ENCODE data around the gene RAB30.

The RAB30 gene

DNA sequence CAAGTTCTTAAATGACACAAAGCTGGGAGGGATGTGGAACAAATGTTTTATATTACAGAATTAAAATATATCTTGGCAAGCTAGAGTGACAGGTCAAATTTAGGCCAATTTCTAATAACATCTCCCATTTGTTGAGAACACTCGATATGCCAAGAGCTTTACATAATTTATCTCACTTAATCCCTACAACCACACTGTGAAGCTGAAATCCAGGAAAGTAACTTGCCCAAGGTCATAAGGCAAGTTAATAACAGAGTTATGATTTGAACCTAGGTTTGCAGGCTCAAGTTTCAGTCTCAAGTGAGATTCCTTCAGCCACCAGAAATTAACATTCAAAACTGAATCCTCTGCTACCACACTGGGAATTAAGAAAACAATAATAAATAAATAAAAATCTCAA lies 38.3 kb downstream of the RAB30 start:
- no peaks in the 10 kb centered on the region for H3K9me3 ChIP-seq (ENCODE audit: insufficient read depth, low read length)
- TF ChIP-seq EZH2phosphoT487 (conservative IDR thresholded peaks at IDR 0.05; ENCODE audit: low read length), result no peak
- TF ChIP-seq, protein P1, sequence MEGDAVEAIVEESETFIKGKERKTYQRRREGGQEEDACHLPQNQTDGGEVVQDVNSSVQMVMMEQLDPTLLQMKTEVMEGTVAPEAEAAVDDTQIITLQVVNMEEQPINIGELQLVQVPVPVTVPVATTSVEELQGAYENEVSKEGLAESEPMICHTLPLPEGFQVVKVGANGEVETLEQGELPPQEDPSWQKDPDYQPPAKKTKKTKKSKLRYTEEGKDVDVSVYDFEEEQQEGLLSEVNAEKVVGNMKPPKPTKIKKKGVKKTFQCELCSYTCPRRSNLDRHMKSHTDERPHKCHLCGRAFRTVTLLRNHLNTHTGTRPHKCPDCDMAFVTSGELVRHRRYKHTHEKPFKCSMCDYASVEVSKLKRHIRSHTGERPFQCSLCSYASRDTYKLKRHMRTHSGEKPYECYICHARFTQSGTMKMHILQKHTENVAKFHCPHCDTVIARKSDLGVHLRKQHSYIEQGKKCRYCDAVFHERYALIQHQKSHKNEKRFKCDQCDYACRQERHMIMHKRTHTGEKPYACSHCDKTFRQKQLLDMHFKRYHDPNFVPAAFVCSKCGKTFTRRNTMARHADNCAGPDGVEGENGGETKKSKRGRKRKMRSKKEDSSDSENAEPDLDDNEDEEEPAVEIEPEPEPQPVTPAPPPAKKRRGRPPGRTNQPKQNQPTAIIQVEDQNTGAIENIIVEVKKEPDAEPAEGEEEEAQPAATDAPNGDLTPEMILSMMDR (IDR thresholded peaks at IDR 0.05; ENCODE audit: insufficient read depth, low read length, poor library complexity, severe bottlenecking), result no peak
- no peak overlapping the region; the same call in 1 of the 2 replicates for H3K9ac ChIP-seq (ENCODE audit: low read length)
- H3K36me3 ChIP-seq (ENCODE audit: low read length), result 0 out of 2 replicates have a peak, but pooled peaks cover 4% of the 10 kb centered on the region
- H3K27me3 ChIP-seq (ENCODE audit: low read length), result no peaks in the 10 kb centered on the region
- 0 out of 2 replicates have a peak, but pooled peaks cover 3% of the 10 kb centered on the region for H4K20me1 ChIP-seq (ENCODE audit: low read depth, low read length)
- H3K79me2 ChIP-seq (ENCODE audit: insufficient read depth, low read length), result peaks cover 100% of the 10 kb centered on the region
- no peaks in the 10 kb centered on the region for H3K9me2 ChIP-seq (replicated peaks; ENCODE audit: insufficient read depth, low read length)
- no peak overlapping the region for H2AFZ ChIP-seq (ENCODE audit: low read depth, low read length, severe bottlenecking)
- peaks cover 8% of the 10 kb centered on the region; the same call in 1 of the 2 replicates for H3F3A ChIP-seq (ENCODE audit: insufficient read depth)
- H3K27ac ChIP-seq (ENCODE audit: low read depth, low read length), result peak overlapping the region; percentile 59; the same call in 1 of the 2 replicates
- no peak overlapping the region for H3K4me3 ChIP-seq (ENCODE audit: insufficient read depth, low read length, poor library complexity, severe bottlenecking)
- H3K4me2 ChIP-seq (ENCODE audit: low read depth, low read length, poor library complexity, severe bottlenecking), result peak overlapping the region; percentile 49

DNA sequence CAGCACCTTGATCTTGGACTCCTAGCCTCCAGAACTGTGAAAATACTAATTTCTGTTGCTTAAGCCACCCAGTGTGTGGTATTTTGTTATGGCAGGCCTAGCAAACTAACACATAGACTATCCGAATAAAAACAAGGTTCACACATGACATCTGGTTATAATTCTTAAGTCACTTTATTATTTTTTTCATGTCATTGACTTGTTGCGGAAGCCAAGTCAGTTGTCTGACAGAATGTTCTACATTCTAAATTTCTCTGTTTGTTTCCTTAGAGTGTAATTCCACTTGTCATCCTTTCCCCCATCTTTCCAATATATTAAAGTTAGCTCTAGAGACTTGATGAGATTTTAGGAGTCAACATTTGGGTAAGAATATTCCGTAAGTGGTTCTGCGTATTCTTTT lies 40.6 kb downstream of the RAB30 start:
- Histone ChIP-seq H3K9me3 (ENCODE audit: insufficient read depth, low read length) (no peaks in the 10 kb centered on the region), H3K9ac (ENCODE audit: low read length) (no peak overlapping the region), H3K27ac (ENCODE audit: low read depth, low read length) (no peak overlapping the region), H4K20me1 (ENCODE audit: low read depth, low read length) (0 out of 2 replicates have a peak, but pooled peaks cover 10% of the 10 kb centered on the region), H3K9me2 (replicated peaks; ENCODE audit: insufficient read depth, low read length) (no peaks in the 10 kb centered on the region), H3K36me3 (ENCODE audit: low read length) (0 out of 2 replicates have a peak, but pooled peaks cover 4% of the 10 kb centered on the region), H3K4me2 (ENCODE audit: low read depth, low read length, poor library complexity, severe bottlenecking) (no peak overlapping the region), H2AFZ (ENCODE audit: low read depth, low read length, severe bottlenecking) (no peak overlapping the region), H3F3A (ENCODE audit: insufficient read depth) (0 out of 2 replicates have a peak, but pooled peaks cover 3% of the 10 kb centered on the region), H3K79me2 (ENCODE audit: insufficient read depth, low read length) (peaks cover 100% of the 10 kb centered on the region), H3K4me3 (ENCODE audit: insufficient read depth, low read length, poor library complexity, severe bottlenecking) (no peak overlapping the region), H3K27me3 (ENCODE audit: low read length) (no peaks in the 10 kb centered on the region)
- TF ChIP-seq, protein P1 (IDR thresholded peaks at IDR 0.05; ENCODE audit: insufficient read depth, low read length, poor library complexity, severe bottlenecking), result no peak
- no peak for TF ChIP-seq EZH2phosphoT487 (conservative IDR thresholded peaks at IDR 0.05; ENCODE audit: low read length)

DNA sequence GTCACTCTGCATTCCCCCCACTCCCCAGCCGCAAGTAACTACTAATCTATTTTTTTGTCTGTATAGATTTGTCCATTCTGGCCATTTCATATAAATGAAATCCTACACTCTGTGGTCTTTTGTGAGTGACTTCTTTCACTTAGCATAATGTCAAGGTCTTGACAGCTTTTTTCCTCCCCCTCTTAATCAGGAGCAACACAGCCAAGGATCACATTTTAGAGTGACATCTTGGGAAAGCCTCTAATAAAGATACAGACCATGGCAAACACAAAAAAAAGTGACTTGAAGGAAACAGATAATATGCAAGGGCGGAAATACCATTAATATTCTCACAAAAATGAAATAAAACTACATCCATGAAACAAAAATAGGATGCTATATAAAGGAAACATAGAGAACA lies 43.9 kb downstream of the RAB30 start:
- Histone ChIP-seq H3K9me3 (ENCODE audit: insufficient read depth, low read length) (no peaks in the 10 kb centered on the region), H3K9me2 (replicated peaks; ENCODE audit: insufficient read depth, low read length) (no peaks in the 10 kb centered on the region), H3K4me3 (ENCODE audit: insufficient read depth, low read length, poor library complexity, severe bottlenecking) (no peak overlapping the region), H4K20me1 (ENCODE audit: low read depth, low read length) (0 out of 2 replicates have a peak, but pooled peaks cover 10% of the 10 kb centered on the region), H3K9ac (ENCODE audit: low read length) (peak overlapping the region; percentile 8; the same call in 1 of the 2 replicates), H3K36me3 (ENCODE audit: low read length) (0 out of 2 replicates have a peak, but pooled peaks cover 4% of the 10 kb centered on the region), H2AFZ (ENCODE audit: low read depth, low read length, severe bottlenecking) (no peak overlapping the region), H3K27me3 (ENCODE audit: low read length) (no peaks in the 10 kb centered on the region), H3K4me2 (ENCODE audit: low read depth, low read length, poor library complexity, severe bottlenecking) (peak overlapping the region; percentile 47), H3K27ac (ENCODE audit: low read depth, low read length) (peak overlapping the region; percentile 41), H3F3A (ENCODE audit: insufficient read depth) (0 out of 2 replicates have a peak, but pooled peaks cover 3% of the 10 kb centered on the region), H3K79me2 (ENCODE audit: insufficient read depth, low read length) (peaks cover 100% of the 10 kb centered on the region)
- no peak for TF ChIP-seq EZH2phosphoT487 (conservative IDR thresholded peaks at IDR 0.05; ENCODE audit: low read length)
- TF ChIP-seq, protein P1 (IDR thresholded peaks at IDR 0.05; ENCODE audit: insufficient read depth, low read length, poor library complexity, severe bottlenecking), result no peak
